GM12892 (cell line): Measurements from ENCODE around the gene DCTN5.

Experiments used
- DNase-seq: peaks from one replicate; pipeline ENCODE4 v3.0.0; 2011; ENCODE audit not compliant: insufficient read length
- FAIRE-seq: peaks from 2 replicates; lab custom pipeline; 2011; peaks lifted over from hg19 to GRCh38; lab: Jason Lieb, UNC
- POLR2A ChIP-seq: IDR thresholded peaks from 2 replicates; pipeline ENCODE4 v1.6.1; 2011; ENCODE audit warnings: low read depth, low read length, control low read depth
- POLR2AphosphoS5 ChIP-seq: IDR thresholded peaks from 2 replicates; pipeline ENCODE4 v1.6.1; 2011; ENCODE audit warnings: low read depth, low read length, control low read depth
- TAF1 ChIP-seq: IDR thresholded peaks from 2 replicates; pipeline ENCODE4 v1.6.1; 2011; ENCODE audit warnings: low read depth, mild to moderate bottlenecking, control low read depth, low read length, borderline replicate concordance

The DCTN5 gene

DNA sequence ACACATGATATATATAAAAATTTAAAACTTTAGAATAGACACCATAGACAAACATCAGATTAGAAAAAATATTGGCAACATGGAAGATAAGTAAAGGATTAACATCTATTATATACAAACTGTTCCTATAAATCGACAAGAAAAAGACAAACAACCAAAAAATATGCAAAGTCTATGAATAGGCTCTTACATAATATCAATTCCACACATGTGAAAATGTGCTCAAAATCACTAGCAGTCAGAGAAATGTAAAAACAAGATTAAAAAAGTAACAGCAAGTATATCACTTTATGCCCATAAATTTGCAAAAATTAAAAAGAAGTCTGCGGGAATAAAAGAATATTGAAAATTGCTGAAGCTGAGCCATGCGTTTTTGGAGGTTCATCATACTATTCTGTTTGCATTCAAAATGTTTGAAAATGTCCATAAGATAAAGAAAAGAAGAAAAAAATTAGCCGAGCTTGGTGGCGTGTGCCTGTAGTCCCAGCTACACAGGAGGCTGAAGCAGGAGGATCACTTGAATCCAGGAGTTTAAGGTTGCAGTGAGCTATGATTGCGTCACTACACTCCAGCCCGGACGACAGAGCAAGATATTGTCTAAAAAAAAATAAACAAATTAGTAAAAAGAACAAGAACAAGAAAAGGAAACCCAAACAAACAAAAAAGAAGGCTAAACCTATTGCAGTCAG, 83.0 kb downstream of the DCTN5 start:
- FAIRE-seq = no peak
- DNase-seq = no peak
- TF ChIP-seq TAF1 (no peak), POLR2A (no peak), POLR2AphosphoS5 (no peak)

DNA sequence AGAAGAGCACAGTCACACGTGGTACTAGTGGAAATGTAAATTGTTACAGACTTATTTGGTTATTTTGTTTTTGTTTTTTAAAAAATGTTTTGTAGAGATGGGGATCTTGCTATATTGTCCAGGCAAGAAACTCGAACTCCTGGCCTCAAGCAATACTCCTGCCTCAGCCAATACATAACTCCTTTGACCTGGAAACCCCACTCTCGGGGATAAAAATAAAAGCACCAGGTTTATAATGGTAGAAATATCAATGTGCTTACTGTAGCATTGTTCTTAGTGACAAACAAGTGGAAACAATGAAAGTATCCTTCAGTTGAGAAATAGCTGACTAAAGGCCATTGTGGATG, 83.5 kb downstream of the DCTN5 start:
- DNase-seq (no peak), FAIRE-seq (no peak)
- TF ChIP-seq POLR2AphosphoS5 (no peak), POLR2A (no peak), TAF1 (no peak)

DNA sequence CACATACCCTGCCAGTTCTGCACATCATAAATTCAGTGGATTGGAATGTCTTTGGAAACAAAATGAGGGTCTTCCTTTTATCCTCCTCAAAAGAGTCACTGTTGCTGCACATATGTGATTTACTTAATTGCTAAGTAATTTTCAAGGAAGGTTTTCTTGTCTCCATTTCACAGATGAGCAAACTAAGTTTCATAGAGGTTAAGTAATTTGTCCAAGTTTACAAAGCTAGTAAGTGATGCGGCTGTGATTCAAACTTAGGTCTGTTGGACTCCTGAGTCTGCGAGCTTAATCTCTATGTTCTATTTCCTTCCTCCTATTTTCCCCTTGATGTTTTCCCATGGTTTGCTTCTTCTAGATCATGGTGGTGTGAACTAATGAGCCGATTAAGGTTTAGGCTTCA, 85.4 kb downstream of the DCTN5 start:
- FAIRE-seq (no peak), DNase-seq (no peak)
- TF ChIP-seq POLR2AphosphoS5 (no peak), POLR2A (no peak), TAF1 (no peak)
